Omental fat pad (tissue), 4 donors: ENCODE results near the gene S100B. TPM values are rescaled to one million over a fixed set of nuclear protein-coding genes. Genes with fewer than 3 reads are reported as not detected.
"Not testable (repeated sequence)": the region's sequence is repeated elsewhere in the genome, so short reads cannot be mapped to it uniquely, and the experiment has no call there.

ENCODE experiments used
- ATAC-seq: fragments of 150-250 bp; one replicate; pipeline ENCODE4 v1.9.1; 2016; ENCODE audit warnings: mild to moderate bottlenecking, moderate library complexity; ENCODE audit not compliant: low FRiP score
- DNase-seq: peaks from one replicate; pipeline ENCODE4 v3.0.0-alpha.2; 2019; ENCODE audit warnings: low spot score
- CTCF ChIP-seq, 3 donors: fragments of 450-650 bp; IDR thresholded peaks; one replicate each; pipeline ENCODE4 v1.5.1; 2016 to 2017; ENCODE audit warnings: antibody characterized with exemption in 3 of 3, mild to moderate bottlenecking in 3 of 3, moderate library complexity in 2 of 3
- total RNA-seq, 4 donors: library from RNA; depleted of rRNA; stranded (reverse); fragments of >200 nt; gene quantifications; one replicate each; pipeline ENCODE4 v1.1.0, GENCODE V29; 2016

The S100B gene
- total RNA-seq, 4 donors from 2014 or later = 75.0 to 252 (median 113) TPM

GRCh38 chr21:46594276-46594675, 10.6 kb downstream of the S100B start:
- ATAC-seq (no peak), DNase-seq (no peak)
- TF ChIP-seq CTCF (IDR thresholded peaks at IDR 0.05) = no peak

GRCh38 chr21:46585191-46585953, 19.5 kb downstream of the S100B start:
- no peak for DNase-seq
- no peak for ATAC-seq
- no peak for TF ChIP-seq CTCF (IDR thresholded peaks at IDR 0.05)

GRCh38 chr21:46581780-46582307, 23.0 kb downstream of the S100B start:
- DNase-seq = no peak
- ATAC-seq = no peak
- TF ChIP-seq CTCF (IDR thresholded peaks at IDR 0.05) = no peak

- not testable (repeated sequence) for DNase-seq, ATAC-seq
Measured at GRCh38 chr21:46579394-46579793, 25.5 kb downstream of the S100B start.

GRCh38 chr21:46577786-46578185, 27.1 kb downstream of the S100B start:
- DNase-seq, ATAC-seq: not testable (repeated sequence)

GRCh38 chr21:46572850-46573249, 32.0 kb downstream of the S100B start:
- TF ChIP-seq CTCF (IDR thresholded peaks at IDR 0.05) = no peak
- DNase-seq = no peak
- ATAC-seq = no peak

- ATAC-seq (no peak), DNase-seq (no peak)
- no peak for TF ChIP-seq CTCF (IDR thresholded peaks at IDR 0.05)
Measured at GRCh38 chr21:46570631-46571030, 34.3 kb downstream of the S100B start.

GRCh38 chr21:46570119-46570518, 34.8 kb downstream of the S100B start:
- ATAC-seq = no peak
- TF ChIP-seq CTCF (IDR thresholded peaks at IDR 0.05) = no peak

More at GRCh38 chr21:46570119-46570518, 34.8 kb downstream of the S100B start:
- DNase-seq = no peak
